DOHH2 (cell line): Measurements from ENCODE around the gene COL11A2.

Source experiments
- H3F3A ChIP-seq: fragments of 200-600 bp; sonication (generic), shearing (Covaris generic); 2 replicates; pipeline ENCODE4 v1.6.0; 2016; ENCODE audit warnings: antibody characterized with exemption, mild to moderate bottlenecking; ENCODE audit not compliant: control insufficient read depth, insufficient read depth
- H3K27ac ChIP-seq: fragments of 200-600 bp; sonication (generic); 2 replicates; pipeline ENCODE4 v1.5.1; 2014; ENCODE audit warnings: low read depth, mild to moderate bottlenecking, low read length, moderate library complexity
- H3K27me3 ChIP-seq: fragments of 200-600 bp; sonication (generic); 2 replicates; pipeline ENCODE4 v1.6.1; 2014; ENCODE audit warnings: mild to moderate bottlenecking, low read length, mixed read lengths; ENCODE audit not compliant: control insufficient read depth
- H3K36me3 ChIP-seq: fragments of 200-600 bp; sonication (generic); 2 replicates; pipeline ENCODE4 v1.6.1; 2014; ENCODE audit warnings: mild to moderate bottlenecking, low read length, moderate library complexity, mixed read lengths; ENCODE audit not compliant: control insufficient read depth
- H3K4me1 ChIP-seq: fragments of 200-600 bp; sonication (generic); 2 replicates; pipeline ENCODE4 v1.6.1; 2014; ENCODE audit warnings: mild to moderate bottlenecking, low read length, mixed read lengths; ENCODE audit not compliant: control insufficient read depth
- H3K4me2 ChIP-seq: fragments of 200-600 bp; sonication (generic); 2 replicates; pipeline ENCODE4 v1.6.0; 2014; ENCODE audit warnings: mild to moderate bottlenecking, low read length, moderate library complexity
- H3K4me3 ChIP-seq: fragments of 200-600 bp; sonication (generic); 2 replicates; pipeline ENCODE4 v1.5.1; 2014; ENCODE audit warnings: mild to moderate bottlenecking, low read length, mixed read lengths
- H3K79me2 ChIP-seq: fragments of 200-600 bp; sonication (generic); 2 replicates; pipeline ENCODE4 v1.6.1; 2014; ENCODE audit warnings: mild to moderate bottlenecking, low read length, mixed read lengths; ENCODE audit not compliant: control insufficient read depth
- H3K9me2 ChIP-seq: fragments of 200-600 bp; sonication (generic); replicated peaks from 2 replicates; pipeline ENCODE4 v1.6.1; 2014; ENCODE audit warnings: mild to moderate bottlenecking, low read length, mixed read lengths; ENCODE audit not compliant: control insufficient read depth
- H3K9me3 ChIP-seq: fragments of 200-600 bp; sonication (generic); 2 replicates; pipeline ENCODE4 v1.6.1; 2014; ENCODE audit warnings: antibody characterized with exemption, low read length, mixed read lengths; ENCODE audit not compliant: control insufficient read depth, insufficient read depth
- H4K20me1 ChIP-seq: fragments of 200-600 bp; sonication (generic); 2 replicates; pipeline ENCODE4 v1.6.0; 2014; ENCODE audit warnings: low read depth, mild to moderate bottlenecking, antibody characterized with exemption, low read length, moderate library complexity; ENCODE audit not compliant: control insufficient read depth, insufficient read depth
- EZH2phosphoT487 ChIP-seq: fragments of 200-600 bp; sonication (generic); IDR thresholded peaks from 2 replicates; pipeline ENCODE4 v1.6.1; 2017; ENCODE audit warnings: borderline replicate concordance, mild to moderate bottlenecking, antibody characterized with exemption, low read length, moderate library complexity, mixed read lengths
- TF ChIP-seq, protein P1 (sequence below): fragments of 200-600 bp; sonication (generic); IDR thresholded peaks from one replicate; pipeline ENCODE4 v1.5.1; 2014; ENCODE audit warnings: antibody characterized with exemption, mild to moderate bottlenecking, low read depth, low read length; ENCODE audit not compliant: poor library complexity, severe bottlenecking

Gene COL11A2

DNA sequence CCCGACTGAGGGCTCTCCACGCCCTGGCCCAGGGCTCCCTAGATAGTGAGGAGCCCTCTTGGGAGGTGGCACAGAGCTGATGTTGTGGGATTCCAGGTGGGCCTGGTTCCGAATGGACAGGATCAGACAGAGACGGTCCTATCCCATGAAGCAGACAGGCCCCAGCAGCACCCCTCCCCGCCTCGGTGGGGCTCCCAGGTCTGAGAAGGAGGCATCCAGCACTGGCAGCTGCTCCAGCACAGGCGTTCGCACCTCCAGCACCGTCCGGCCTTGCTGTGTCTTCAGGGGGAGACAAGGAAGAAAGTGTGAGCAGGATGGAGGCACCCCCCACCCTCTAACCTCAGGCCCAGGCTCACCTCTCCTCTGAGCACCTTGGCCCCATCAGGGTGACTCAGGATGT, 28.7 kb downstream of the COL11A2 start:
- TF ChIP-seq EZH2phosphoT487, result no peak
- TF ChIP-seq, protein P1, sequence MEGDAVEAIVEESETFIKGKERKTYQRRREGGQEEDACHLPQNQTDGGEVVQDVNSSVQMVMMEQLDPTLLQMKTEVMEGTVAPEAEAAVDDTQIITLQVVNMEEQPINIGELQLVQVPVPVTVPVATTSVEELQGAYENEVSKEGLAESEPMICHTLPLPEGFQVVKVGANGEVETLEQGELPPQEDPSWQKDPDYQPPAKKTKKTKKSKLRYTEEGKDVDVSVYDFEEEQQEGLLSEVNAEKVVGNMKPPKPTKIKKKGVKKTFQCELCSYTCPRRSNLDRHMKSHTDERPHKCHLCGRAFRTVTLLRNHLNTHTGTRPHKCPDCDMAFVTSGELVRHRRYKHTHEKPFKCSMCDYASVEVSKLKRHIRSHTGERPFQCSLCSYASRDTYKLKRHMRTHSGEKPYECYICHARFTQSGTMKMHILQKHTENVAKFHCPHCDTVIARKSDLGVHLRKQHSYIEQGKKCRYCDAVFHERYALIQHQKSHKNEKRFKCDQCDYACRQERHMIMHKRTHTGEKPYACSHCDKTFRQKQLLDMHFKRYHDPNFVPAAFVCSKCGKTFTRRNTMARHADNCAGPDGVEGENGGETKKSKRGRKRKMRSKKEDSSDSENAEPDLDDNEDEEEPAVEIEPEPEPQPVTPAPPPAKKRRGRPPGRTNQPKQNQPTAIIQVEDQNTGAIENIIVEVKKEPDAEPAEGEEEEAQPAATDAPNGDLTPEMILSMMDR, result no peak
- H3K4me2 ChIP-seq, result no peak overlapping the region
- no peak overlapping the region for H3K4me3 ChIP-seq
- H3K9me2 ChIP-seq, result no peaks in the 10 kb centered on the region
- H3K36me3 ChIP-seq, result no peaks in the 10 kb centered on the region
- 0 out of 2 replicates have a peak, but pooled peaks cover 3% of the 10 kb centered on the region for H3K27me3 ChIP-seq
- H3K79me2 ChIP-seq, result no peaks in the 10 kb centered on the region
- H4K20me1 ChIP-seq, result no peaks in the 10 kb centered on the region
- no peaks in the 10 kb centered on the region for H3F3A ChIP-seq
- H3K4me1 ChIP-seq, result peaks cover 23% of the 10 kb centered on the region
- H3K27ac ChIP-seq, result no peak overlapping the region
- no peaks in the 10 kb centered on the region for H3K9me3 ChIP-seq

DNA sequence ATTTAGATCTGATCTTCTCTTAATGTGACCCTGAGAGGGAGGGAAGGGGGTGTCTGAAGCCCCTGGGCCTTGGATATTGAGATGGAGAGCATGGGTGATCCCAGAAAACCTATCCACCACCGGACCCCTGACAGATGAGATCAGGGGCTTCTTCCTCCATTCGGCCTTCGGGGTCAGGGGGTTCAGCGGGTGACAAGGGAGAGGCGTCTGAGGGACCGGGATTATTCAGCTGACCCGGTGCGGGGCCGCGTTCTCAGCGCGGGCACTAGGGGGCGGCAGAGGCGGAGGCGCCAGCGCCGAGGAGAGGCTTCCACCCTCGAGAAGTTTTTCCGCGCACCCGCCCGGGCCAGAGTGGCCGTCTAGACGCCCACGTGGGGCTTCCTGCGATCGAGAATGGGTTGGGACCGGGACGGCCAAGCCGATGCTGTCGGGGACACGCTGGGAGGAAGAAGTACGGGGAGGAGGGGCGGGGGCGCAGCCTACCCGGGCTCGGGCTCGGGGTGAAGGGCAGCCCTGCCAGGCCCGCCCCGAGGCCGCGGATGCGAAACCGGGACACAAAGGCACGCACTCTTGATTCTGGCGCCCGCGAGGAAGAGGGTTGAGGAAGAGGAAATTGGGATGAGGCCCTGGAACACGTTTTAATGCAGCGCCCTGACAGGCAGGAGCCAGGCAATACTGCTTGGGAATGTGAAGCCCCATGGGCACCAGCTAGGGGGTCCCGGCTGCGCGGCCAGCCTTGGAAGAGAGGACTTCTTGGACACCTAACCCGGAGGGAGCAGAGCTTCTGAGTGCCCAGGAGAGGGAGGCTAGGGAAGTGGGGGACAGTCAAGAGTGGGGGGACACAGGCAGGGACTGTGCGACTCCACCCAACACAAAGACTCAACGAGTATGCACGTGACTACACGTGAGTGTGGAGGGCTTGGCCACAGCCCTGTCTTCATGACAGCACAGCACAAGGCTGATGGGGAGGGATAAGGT, 30.6 kb downstream of the COL11A2 start:
- Histone ChIP-seq H3K4me2 (peak overlapping the region; percentile 71), H3K79me2 (no peaks in the 10 kb centered on the region), H4K20me1 (no peaks in the 10 kb centered on the region), H3K27me3 (0 out of 2 replicates have a peak, but pooled peaks cover 3% of the 10 kb centered on the region), H3K36me3 (no peaks in the 10 kb centered on the region), H3K4me1 (peaks cover 23% of the 10 kb centered on the region), H3K4me3 (peak overlapping the region; percentile 65), H3K9me2 (no peaks in the 10 kb centered on the region), H3K9me3 (no peaks in the 10 kb centered on the region), H3F3A (no peaks in the 10 kb centered on the region), H3K27ac (no peak overlapping the region)
- no peak for TF ChIP-seq EZH2phosphoT487
- TF ChIP-seq, protein P1, result peak; percentile 91

DNA sequence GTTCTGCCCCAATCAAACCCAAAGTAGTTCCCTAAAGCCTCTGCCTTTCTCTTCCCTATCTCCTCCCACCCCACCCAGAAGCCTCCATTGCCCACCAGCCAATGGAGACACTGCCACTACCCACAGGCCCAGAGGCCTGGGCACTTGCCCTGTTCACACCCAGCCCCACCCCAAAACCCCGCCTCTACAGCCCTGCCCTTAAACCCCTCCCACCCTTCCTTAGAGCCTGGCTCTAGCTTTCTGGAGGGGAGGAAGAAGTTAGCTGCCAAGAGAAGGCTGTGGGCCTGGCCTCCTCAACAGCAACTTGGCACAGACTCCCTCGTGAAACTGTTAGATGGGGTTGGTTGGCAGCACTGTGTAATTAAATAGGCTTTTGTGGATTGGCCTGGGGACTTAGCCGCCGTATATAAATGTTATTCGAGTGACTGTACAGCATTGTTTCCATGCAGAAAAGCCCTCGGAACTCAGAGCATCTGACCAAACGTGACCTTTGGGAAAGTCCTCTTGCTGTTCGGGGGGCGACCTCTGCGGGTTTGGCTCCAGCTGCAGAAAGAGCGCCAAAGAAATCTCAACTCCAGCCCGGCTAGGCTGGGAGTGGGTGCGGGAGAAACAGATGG, 31.4 kb downstream of the COL11A2 start:
- no peaks in the 10 kb centered on the region for H3K79me2 ChIP-seq
- no peaks in the 10 kb centered on the region for H3F3A ChIP-seq
- no peak for TF ChIP-seq EZH2phosphoT487
- TF ChIP-seq, protein P1, result no peak
- H4K20me1 ChIP-seq, result no peaks in the 10 kb centered on the region
- peaks cover 23% of the 10 kb centered on the region for H3K4me1 ChIP-seq
- no peaks in the 10 kb centered on the region for H3K9me2 ChIP-seq
- H3K4me3 ChIP-seq, result peak overlapping the region; percentile 65; the same call in 1 of the 2 replicates
- peak overlapping the region; percentile 71 for H3K4me2 ChIP-seq
- 0 out of 2 replicates have a peak, but pooled peaks cover 3% of the 10 kb centered on the region for H3K27me3 ChIP-seq
- no peaks in the 10 kb centered on the region for H3K36me3 ChIP-seq
- no peak overlapping the region for H3K27ac ChIP-seq
- no peaks in the 10 kb centered on the region for H3K9me3 ChIP-seq
